PFSK-1 (cell line): ENCODE data around the gene TMEM121B.

ENCODE experiments used
- FOXP2 ChIP-seq: optimal IDR thresholded peaks from 2 replicates; pipeline ENCODE3; 2011; ENCODE audit warnings: borderline replicate concordance, control low read depth, inconsistent platforms; ENCODE audit not compliant: insufficient read depth; ENCODE audit errors: extremely low read length, extremely low read depth
- POLR2AphosphoS5 ChIP-seq: IDR thresholded peaks from 2 replicates; pipeline ENCODE4 v1.6.1; 2012; ENCODE audit warnings: low read depth, mild to moderate bottlenecking, control low read depth, low read length, moderate library complexity
- REST ChIP-seq, 2 experiments: IDR thresholded peaks; 2 replicates each; pipeline versions ENCODE4 v1.6.1 to v1.8.0; 2011 to 2012; ENCODE audit warnings: low read depth in 2 of 2, low read length in 2 of 2, control low read depth in 1 of 2, inconsistent platforms in 1 of 2, mild to moderate bottlenecking in 1 of 2, moderate library complexity in 1 of 2; ENCODE audit not compliant: insufficient read depth in 1 of 2
- SIN3A ChIP-seq: IDR thresholded peaks from 2 replicates; pipeline ENCODE4 v1.6.1; 2012; ENCODE audit warnings: mild to moderate bottlenecking, low read length, moderate library complexity, borderline replicate concordance; ENCODE audit not compliant: insufficient read depth
- TAF1 ChIP-seq: IDR thresholded peaks from 2 replicates; pipeline ENCODE4 v1.6.1; 2012; ENCODE audit warnings: low read length, control low read depth, borderline replicate concordance; ENCODE audit not compliant: insufficient read depth

TMEM121B gene

DNA sequence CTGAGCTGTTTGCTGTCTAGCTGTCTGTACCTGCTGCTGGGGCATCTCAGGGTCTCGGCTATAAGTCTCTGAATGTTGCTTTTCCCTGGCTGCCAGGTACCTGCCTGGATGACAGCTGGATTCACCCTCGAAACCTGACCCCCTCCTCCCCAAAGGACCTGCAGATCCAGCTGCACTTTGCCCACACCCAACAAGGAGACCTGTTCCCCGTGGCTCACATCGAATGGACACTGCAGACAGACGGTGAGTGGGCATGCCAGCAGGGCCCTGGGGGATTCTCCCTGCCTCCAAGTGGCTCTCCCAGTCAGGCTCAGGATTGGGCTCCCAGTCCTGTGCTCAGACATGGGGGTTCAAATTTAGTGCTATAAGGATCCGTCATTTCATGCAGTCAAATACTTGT lies 23.5 kb downstream of the TMEM121B start:
- TF ChIP-seq REST (IDR thresholded peaks at IDR 0.05; ENCODE audit: insufficient read depth in 1 of 2, low read depth in 2 of 2, low read length in 2 of 2) (no peak), SIN3A (no peak), POLR2AphosphoS5 (no peak), TAF1 (no peak), FOXP2 (no peak)

GRCh38 chr22:17097062-17097461 lies 24.1 kb downstream of the TMEM121B start:
- TF ChIP-seq TAF1: no peak

- no peak for TF ChIP-seq POLR2AphosphoS5
- no peak for TF ChIP-seq SIN3A
- no peak for TF ChIP-seq TAF1
- TF ChIP-seq FOXP2: no peak
- no peak for TF ChIP-seq REST (IDR thresholded peaks at IDR 0.05; ENCODE audit: insufficient read depth in 1 of 2, low read depth in 2 of 2, low read length in 2 of 2)
Observed at GRCh38 chr22:17096071-17096470, 25.1 kb downstream of the TMEM121B start.

GRCh38 chr22:17095538-17095937 lies 25.6 kb downstream of the TMEM121B start:
- TF ChIP-seq FOXP2: no peak
- TF ChIP-seq POLR2AphosphoS5: no peak
- no peak for TF ChIP-seq REST (IDR thresholded peaks at IDR 0.05; ENCODE audit: insufficient read depth in 1 of 2, low read depth in 2 of 2, low read length in 2 of 2)
- no peak for TF ChIP-seq TAF1

- no peak for TF ChIP-seq SIN3A
- TF ChIP-seq FOXP2: no peak
- no peak for TF ChIP-seq REST (IDR thresholded peaks at IDR 0.05; ENCODE audit: insufficient read depth in 1 of 2, low read depth in 2 of 2, low read length in 2 of 2)
- TF ChIP-seq POLR2AphosphoS5: no peak
- TF ChIP-seq TAF1: no peak
Observed at GRCh38 chr22:17093081-17093480, 28.1 kb downstream of the TMEM121B start.

DNA sequence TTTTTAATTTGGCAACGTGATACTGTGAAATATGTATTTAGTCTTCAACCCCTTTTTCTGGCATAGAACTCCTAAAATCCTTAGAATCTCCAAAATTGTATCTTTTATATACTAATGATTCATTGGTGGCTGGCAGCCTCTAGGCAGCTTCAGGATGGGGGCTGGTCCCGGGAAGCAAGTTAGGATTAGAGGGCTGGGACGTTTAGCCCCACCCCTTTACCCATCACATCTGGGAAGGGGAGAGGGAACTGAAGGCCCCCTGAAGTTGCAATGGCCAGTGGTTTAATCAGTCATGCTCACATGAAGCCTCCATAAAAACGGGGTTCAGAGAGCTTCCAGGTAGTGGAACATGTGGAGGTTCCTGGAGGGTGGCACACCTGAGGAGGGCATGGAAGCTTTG lies 29.3 kb downstream of the TMEM121B start:
- TF ChIP-seq SIN3A: no peak
- TF ChIP-seq POLR2AphosphoS5: no peak

GRCh38 chr22:17090550-17090949 lies 30.6 kb downstream of the TMEM121B start:
- no peak for TF ChIP-seq POLR2AphosphoS5
- no peak for TF ChIP-seq FOXP2
- TF ChIP-seq SIN3A: no peak
- TF ChIP-seq REST (IDR thresholded peaks at IDR 0.05; ENCODE audit: insufficient read depth in 1 of 2, low read depth in 2 of 2, low read length in 2 of 2): no peak
- no peak for TF ChIP-seq TAF1
